Measurements from ENCODE around the gene TDRD12. TPM values are rescaled to one million over a fixed set of nuclear protein-coding genes. Genes with fewer than 3 reads are reported as not detected.
A peak's percentile ranks its signal among the peaks of the same experiment; 100 is the strongest.
"Not testable (repeated sequence)": the region's sequence is repeated elsewhere in the genome, so short reads cannot be mapped to it uniquely, and the experiment has no call there.

The TDRD12 gene
- total RNA-seq, 1 experiment from 2014 or later = not detected

GRCh38 chr19:32691291-32691951 lies 28.1 kb upstream of the TDRD12 start, which contains the start of gene NUDT19:
Gene NUDT19, plus strand, starts transcription at chr19:32691821. Its CDS starts 140 bp downstream, at chr19:32691961.
- Histone ChIP-seq H3K9me2 (replicated peaks; ENCODE audit: insufficient read depth, low read length) (no peaks in the 10 kb centered on the region), H3K4me1 (ENCODE audit: low read length) (peaks cover 36% of the 10 kb centered on the region), H3K9me3 (ENCODE audit: low read length) (no peaks in the 10 kb centered on the region), H4K20me1 (ENCODE audit: insufficient read depth, low read depth, low read length) (no peaks in the 10 kb centered on the region), H3K27ac (ENCODE audit: low read length) (peak within 1 kb of the TSS; percentile 62), H3K79me2 (ENCODE audit: low read length) (peaks cover 41% of the 10 kb centered on the region), H3K4me2 (ENCODE audit: low read depth, low read length, poor library complexity, severe bottlenecking) (peak within 1 kb of the TSS; percentile 70), H2AFZ (ENCODE audit: low read length) (peak within 1 kb of the TSS; percentile 83; the same call in 1 of the 2 replicates), H3K4me3 (ENCODE audit: low read length) (peak within 1 kb of the TSS; percentile 70), H3K27me3 (ENCODE audit: low read length) (no peaks in the 10 kb centered on the region), H3K9ac (ENCODE audit: low read length) (peak within 1 kb of the TSS; percentile 94), H3K36me3 (ENCODE audit: insufficient read depth, low read length) (peaks cover 6% of the 10 kb centered on the region; the same call in 1 of the 2 replicates)
- DNase-seq = peak; percentile 96

- Histone ChIP-seq H3K27ac (ENCODE audit: low read length) (peak overlapping the region; percentile 62), H3K9me3 (ENCODE audit: low read length) (no peaks in the 10 kb centered on the region), H3K4me3 (ENCODE audit: low read length) (peak overlapping the region; percentile 70), H3K9me2 (replicated peaks; ENCODE audit: insufficient read depth, low read length) (no peaks in the 10 kb centered on the region), H3K4me2 (ENCODE audit: low read depth, low read length, poor library complexity, severe bottlenecking) (peak overlapping the region; percentile 70), H3K79me2 (ENCODE audit: low read length) (peaks cover 48% of the 10 kb centered on the region), H2AFZ (ENCODE audit: low read length) (peak overlapping the region; percentile 77; the same call in 1 of the 2 replicates), H3K9ac (ENCODE audit: low read length) (peak overlapping the region; percentile 94), H3K36me3 (ENCODE audit: insufficient read depth, low read length) (peaks cover 9% of the 10 kb centered on the region), H3K4me1 (ENCODE audit: low read length) (peaks cover 32% of the 10 kb centered on the region), H4K20me1 (ENCODE audit: insufficient read depth, low read depth, low read length) (no peaks in the 10 kb centered on the region), H3K27me3 (ENCODE audit: low read length) (no peaks in the 10 kb centered on the region)
- peak; percentile 82 for DNase-seq
These were observed 27.4 kb upstream of the TDRD12 start for GRCh38 chr19:32691952-32692726.

- Histone ChIP-seq H2AFZ (ENCODE audit: low read length) (no peak overlapping the region), H3K36me3 (ENCODE audit: insufficient read depth, low read length) (peaks cover 13% of the 10 kb centered on the region), H3K9ac (ENCODE audit: low read length) (peak overlapping the region; percentile 94), H3K4me2 (ENCODE audit: low read depth, low read length, poor library complexity, severe bottlenecking) (peak overlapping the region; percentile 70), H3K9me3 (ENCODE audit: low read length) (no peaks in the 10 kb centered on the region), H3K27me3 (ENCODE audit: low read length) (no peaks in the 10 kb centered on the region), H3K79me2 (ENCODE audit: low read length) (peaks cover 53% of the 10 kb centered on the region), H3K27ac (ENCODE audit: low read length) (peak overlapping the region; percentile 62; the same call in 1 of the 2 replicates), H3K9me2 (replicated peaks; ENCODE audit: insufficient read depth, low read length) (no peaks in the 10 kb centered on the region), H3K4me3 (ENCODE audit: low read length) (peak overlapping the region; percentile 70), H4K20me1 (ENCODE audit: insufficient read depth, low read depth, low read length) (no peaks in the 10 kb centered on the region), H3K4me1 (ENCODE audit: low read length) (peaks cover 32% of the 10 kb centered on the region)
- DNase-seq = no peak
These were observed 26.9 kb upstream of the TDRD12 start for GRCh38 chr19:32692727-32693061.

- Histone ChIP-seq H3K4me1 (ENCODE audit: low read length) (peaks cover 32% of the 10 kb centered on the region), H3K9ac (ENCODE audit: low read length) (peak overlapping the region; percentile 94; the same call in 1 of the 2 replicates), H3K4me3 (ENCODE audit: low read length) (peak overlapping the region; percentile 70), H3K36me3 (ENCODE audit: insufficient read depth, low read length) (peaks cover 17% of the 10 kb centered on the region), H3K4me2 (ENCODE audit: low read depth, low read length, poor library complexity, severe bottlenecking) (peak overlapping the region; percentile 70), H3K79me2 (ENCODE audit: low read length) (peaks cover 58% of the 10 kb centered on the region)
- peak; percentile 62 for DNase-seq
- H3K27me3 ChIP-seq (ENCODE audit: low read length); H3K27ac ChIP-seq (ENCODE audit: low read length); H4K20me1 ChIP-seq (ENCODE audit: insufficient read depth, low read depth, low read length); H2AFZ ChIP-seq (ENCODE audit: low read length); H3K9me3 ChIP-seq (ENCODE audit: low read length); H3K9me2 ChIP-seq (replicated peaks; ENCODE audit: insufficient read depth, low read length): not testable (repeated sequence)
These were observed 26.1 kb upstream of the TDRD12 start for GRCh38 chr19:32693151-32694108.

GRCh38 chr19:32694316-32694715 lies 25.3 kb upstream of the TDRD12 start:
- not testable (repeated sequence) for H3K9ac ChIP-seq (ENCODE audit: low read length); H3K27me3 ChIP-seq (ENCODE audit: low read length); H3K9me3 ChIP-seq (ENCODE audit: low read length); DNase-seq; H2AFZ ChIP-seq (ENCODE audit: low read length); H4K20me1 ChIP-seq (ENCODE audit: insufficient read depth, low read depth, low read length); H3K27ac ChIP-seq (ENCODE audit: low read length); H3K9me2 ChIP-seq (replicated peaks; ENCODE audit: insufficient read depth, low read length)
- H3K79me2 ChIP-seq (ENCODE audit: low read length) = peaks cover 65% of the 10 kb centered on the region
- peaks cover 32% of the 10 kb centered on the region for H3K4me1 ChIP-seq (ENCODE audit: low read length)
- peak overlapping the region; percentile 34; the same call in 1 of the 2 replicates for H3K4me3 ChIP-seq (ENCODE audit: low read length)
- peak overlapping the region; percentile 70 for H3K4me2 ChIP-seq (ENCODE audit: low read depth, low read length, poor library complexity, severe bottlenecking)
- H3K36me3 ChIP-seq (ENCODE audit: insufficient read depth, low read length) = peaks cover 24% of the 10 kb centered on the region

- not testable (repeated sequence) for H3K27ac ChIP-seq (ENCODE audit: low read length); H4K20me1 ChIP-seq (ENCODE audit: insufficient read depth, low read depth, low read length); H2AFZ ChIP-seq (ENCODE audit: low read length); H3K4me3 ChIP-seq (ENCODE audit: low read length); H3K4me2 ChIP-seq (ENCODE audit: low read depth, low read length, poor library complexity, severe bottlenecking); DNase-seq; H3K27me3 ChIP-seq (ENCODE audit: low read length); H3K9me2 ChIP-seq (replicated peaks; ENCODE audit: insufficient read depth, low read length); H3K9me3 ChIP-seq (ENCODE audit: low read length); H3K9ac ChIP-seq (ENCODE audit: low read length)
- Histone ChIP-seq H3K79me2 (ENCODE audit: low read length) (peaks cover 70% of the 10 kb centered on the region), H3K4me1 (ENCODE audit: low read length) (peaks cover 29% of the 10 kb centered on the region), H3K36me3 (ENCODE audit: insufficient read depth, low read length) (peaks cover 29% of the 10 kb centered on the region)
These were observed 24.7 kb upstream of the TDRD12 start for GRCh38 chr19:32694851-32695250.

GRCh38 chr19:32695506-32695905 lies 24.1 kb upstream of the TDRD12 start:
- Histone ChIP-seq H3K4me1 (ENCODE audit: low read length) (peaks cover 24% of the 10 kb centered on the region), H3K79me2 (ENCODE audit: low read length) (peaks cover 74% of the 10 kb centered on the region), H3K36me3 (ENCODE audit: insufficient read depth, low read length) (peaks cover 34% of the 10 kb centered on the region)
- not testable (repeated sequence) for H3K9me3 ChIP-seq (ENCODE audit: low read length); H2AFZ ChIP-seq (ENCODE audit: low read length); H3K27ac ChIP-seq (ENCODE audit: low read length); H4K20me1 ChIP-seq (ENCODE audit: insufficient read depth, low read depth, low read length); H3K4me2 ChIP-seq (ENCODE audit: low read depth, low read length, poor library complexity, severe bottlenecking); H3K9me2 ChIP-seq (replicated peaks; ENCODE audit: insufficient read depth, low read length); H3K9ac ChIP-seq (ENCODE audit: low read length); H3K4me3 ChIP-seq (ENCODE audit: low read length); DNase-seq; H3K27me3 ChIP-seq (ENCODE audit: low read length)

Measured in Karpas-422 (cell line).